ENCODE measurements around the gene C16orf87. TPM values are rescaled to one million over a fixed set of nuclear protein-coding genes. Genes with fewer than 3 reads are reported as not detected.

C16orf87 gene
- total RNA-seq, 1 experiment from 2014 or later, result 10.8 TPM

DNA sequence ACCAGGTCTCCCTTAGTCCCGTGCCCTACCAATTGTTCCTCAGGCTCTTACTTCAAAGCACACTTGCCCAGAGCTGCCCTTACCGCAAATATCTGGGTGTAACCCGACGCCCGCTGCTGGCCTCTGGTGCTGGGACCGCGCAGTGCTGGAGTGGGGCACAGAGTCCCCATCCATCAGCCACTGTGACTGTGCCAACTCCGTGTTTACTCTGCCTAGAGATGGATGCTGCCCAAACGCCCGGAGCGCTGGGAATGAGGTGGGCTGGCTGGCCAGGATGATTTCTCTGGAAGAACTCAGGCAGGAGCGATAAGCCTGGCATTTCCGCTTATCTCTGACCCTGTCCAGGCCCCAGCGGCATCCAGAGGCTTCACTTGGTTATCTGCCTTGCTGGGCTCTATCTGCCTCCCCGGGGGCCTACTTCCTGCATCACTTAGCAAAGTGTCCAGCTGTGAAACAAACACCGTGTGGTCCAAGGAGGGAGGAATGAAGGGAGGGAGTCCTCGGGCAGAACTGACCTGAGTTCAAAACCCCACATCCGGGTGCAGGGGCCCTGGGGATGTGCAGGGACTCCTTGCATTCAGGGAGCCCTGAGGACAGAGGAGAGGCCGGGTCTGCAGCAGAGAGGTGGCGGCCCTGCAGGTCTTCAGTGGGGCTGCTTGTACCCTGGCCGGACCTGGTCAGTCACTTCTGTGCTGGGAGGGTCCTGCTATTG is 73.5 kb downstream of the C16orf87 start:
- DNase-seq (ENCODE audit: low read depth), result no peak

DNA sequence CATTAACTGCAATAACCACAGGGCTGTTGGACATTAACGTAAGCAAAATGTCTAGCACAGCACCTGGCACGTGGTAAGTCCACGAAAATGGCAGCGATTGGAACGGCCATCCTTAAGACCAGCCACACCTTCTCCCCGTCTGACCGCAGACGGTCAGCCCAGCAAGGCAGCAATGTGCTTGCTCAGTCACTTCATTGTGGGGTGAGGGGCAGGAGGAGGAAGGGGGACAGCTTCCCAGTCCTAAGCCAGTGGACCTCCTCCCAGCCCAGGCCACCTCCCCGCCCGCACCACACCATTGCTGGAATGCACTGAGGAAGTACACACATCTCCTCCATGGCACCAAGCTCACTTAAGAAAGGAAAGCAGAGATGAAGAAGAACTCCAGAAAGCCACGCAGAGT is 74.2 kb downstream of the C16orf87 start:
- DNase-seq (ENCODE audit: low read depth), result no peak

DNA sequence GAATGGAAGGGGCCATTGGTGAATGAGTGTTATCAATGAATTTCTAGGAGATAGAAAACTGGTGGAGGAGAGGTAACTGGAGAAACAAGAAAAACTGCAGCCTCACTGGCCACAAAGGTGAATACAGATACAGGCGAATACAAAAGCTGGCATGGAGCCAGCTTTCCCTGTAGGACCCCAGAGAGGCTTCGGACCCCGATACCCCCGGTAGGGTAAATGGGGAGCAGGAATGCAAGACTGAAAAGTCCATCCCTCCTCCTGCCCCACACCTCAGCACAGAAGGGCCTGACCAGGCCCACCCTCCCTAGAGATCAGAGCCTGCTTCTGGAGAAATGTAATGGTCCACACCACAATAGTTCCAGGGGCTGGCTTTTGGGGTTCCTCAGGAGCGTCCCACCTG is 78.0 kb downstream of the C16orf87 start:
- no peak for DNase-seq (ENCODE audit: low read depth)

DNA sequence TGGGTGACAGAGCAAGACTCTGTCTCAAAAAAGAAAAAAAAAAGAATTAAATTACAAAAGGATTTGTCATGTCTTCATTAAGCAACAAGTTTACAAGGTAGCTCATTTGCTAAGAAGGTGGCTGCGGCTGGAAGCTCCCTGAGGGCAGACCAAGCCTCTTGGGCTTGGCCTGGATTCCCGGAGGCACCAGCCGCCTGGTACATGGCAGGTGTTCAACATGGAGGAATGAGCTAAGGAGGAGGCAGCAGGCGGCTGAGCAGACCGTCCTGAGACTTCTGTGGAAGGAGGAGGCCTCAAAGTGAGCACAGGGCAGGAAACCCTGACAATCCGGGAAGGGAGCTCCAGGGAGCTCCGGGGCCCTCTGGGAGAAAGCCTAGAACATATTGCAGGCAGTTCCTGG is 79.6 kb downstream of the C16orf87 start:
- no peak for DNase-seq (ENCODE audit: low read depth)

DNA sequence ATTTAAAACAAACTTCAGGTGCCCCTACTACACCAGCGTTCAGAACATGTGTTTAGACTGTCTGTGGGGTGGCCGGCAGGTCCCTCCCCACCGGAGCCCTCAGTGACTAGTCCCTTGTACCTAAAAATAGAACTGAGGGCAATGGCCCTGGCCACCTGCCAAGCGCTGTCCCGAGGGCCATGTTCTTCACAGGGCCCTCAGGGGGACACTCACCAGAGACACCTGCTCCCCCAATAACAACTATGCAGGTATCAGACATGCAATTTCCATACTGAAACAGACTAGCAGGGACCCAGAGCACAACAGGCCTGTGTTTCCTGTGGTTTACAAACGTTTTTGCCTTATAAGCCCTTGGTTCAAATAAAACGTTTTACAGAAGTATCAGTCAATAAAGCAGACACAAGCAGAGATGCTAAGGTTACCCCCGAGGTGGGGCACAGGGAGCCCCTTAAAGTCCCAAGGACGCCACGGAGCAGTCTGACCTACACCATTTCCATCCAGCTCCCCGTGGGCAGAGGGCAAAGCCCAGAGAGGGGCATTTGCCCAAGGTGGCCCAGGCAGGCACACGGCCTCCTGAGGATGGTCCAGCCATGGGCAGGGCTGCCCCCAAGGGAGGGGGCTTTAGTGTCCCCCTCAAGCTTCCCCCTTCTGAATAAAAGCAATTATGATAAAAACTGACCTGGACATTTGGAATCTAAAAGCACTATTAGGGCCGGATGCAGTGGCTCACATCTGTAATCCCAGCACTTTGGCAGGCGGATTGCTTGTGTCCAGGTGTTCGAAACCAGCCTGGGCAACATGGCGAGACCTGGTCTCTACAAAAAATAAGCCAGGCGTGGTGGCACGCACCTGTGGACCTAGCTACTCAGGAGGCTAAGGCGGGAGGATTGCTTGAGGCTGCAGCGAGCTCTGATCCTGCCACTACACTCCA is 81.9 kb downstream of the C16orf87 start:
- DNase-seq (ENCODE audit: low read depth), result no peak

DNA sequence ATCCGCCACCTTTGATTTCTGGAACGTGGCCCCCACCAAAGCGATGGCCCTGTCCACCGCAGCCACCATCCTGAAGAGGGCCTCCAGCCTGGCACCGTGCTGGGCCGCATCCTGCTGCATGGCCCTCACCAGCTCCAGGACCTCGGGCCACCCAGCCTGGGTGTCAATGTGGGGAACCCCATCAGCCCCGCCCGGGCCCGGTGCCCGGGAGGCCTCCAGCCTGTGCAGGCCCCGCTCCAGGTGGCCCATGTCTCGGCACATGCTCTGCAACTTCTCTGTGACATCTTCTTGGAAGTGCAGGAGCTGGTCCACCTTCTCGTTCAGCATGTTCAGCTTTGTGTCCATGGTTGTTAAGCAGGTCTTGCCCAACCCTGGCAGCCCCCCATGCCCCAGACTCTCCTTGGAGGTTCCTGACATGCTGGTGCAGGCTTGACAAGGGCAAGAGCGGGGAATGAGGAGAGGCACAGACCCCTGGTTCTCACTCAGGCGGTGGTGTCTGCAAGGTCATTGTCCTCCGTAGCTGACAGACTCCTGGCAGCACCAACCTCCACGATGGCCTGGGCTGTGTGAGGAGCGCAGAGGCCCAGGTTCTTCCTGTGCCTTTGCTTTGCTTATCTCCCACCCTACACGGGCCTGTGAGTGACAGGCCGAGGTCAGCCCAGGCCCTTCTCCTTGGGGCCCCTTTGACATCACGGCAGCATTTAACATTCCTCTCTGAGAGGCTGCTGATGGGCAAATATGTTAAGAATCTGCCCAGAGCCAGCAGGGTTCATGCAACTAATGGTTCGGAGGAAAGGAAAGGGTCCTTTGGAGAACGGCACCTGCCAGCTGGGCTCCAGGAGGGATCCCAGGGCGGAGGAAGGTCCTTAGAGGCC is 83.0 kb downstream of the C16orf87 start, which contains the start of gene MYLK3:
Gene MYLK3, minus strand, starts transcription at position 568 of the 875 bp plus-strand sequence. Its CDS starts 151 bp downstream, at position 417.
- no peak for DNase-seq (ENCODE audit: low read depth)

DNA sequence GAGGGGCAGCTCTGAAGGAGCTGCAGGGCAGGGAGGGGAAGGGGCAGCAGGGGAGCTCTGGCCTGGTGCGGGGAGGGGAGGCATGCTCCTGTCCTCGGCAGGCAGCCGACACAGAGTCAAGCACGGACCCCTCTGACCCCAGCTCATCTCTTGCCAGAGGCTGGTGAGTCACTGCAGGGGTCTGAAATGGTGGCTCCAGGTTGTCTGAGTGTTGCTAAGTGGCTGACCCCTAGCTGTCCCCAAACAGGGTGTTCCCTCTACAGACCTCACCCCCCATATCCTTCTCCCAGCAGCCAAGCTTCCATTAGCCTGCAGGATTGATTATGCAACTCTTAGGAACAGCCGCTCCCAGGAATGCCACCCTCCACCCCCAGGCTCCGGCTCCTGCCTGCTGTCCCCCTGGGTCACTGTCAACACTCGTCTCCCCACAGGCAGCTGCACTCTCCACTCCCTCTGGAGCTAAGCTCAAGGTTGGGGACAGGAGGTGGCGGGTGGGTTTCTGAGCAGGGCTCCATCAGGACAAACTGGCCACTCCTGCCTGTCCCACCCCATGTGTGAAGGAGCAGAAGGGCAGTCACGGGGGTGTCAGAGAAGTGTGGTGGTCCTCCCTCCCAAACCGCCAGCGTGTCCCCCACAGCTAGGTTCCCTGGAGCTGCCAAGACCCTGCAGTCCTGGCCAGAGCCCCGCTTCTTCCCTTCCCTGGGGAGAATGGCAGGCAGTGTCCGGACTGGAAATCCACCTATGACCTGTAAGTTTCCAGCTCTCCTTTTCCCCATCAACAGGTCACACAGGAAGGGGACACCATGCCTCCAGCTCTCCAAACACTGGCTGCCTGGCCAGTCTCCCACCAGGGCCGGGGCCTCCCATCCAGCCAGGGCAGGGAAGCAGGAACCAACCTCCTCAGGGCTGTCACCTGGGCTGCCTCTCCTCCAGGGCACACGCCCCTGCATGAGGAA is 83.9 kb downstream of the C16orf87 start:
- no peak for DNase-seq (ENCODE audit: low read depth)

Other genes starting within 250 kb of the C16orf87 start
- gene SHCBP1, start 209.8 kb downstream of the C16orf87 start, total RNA-seq (2014; rRNA removed; shearing (Covaris generic)), result 56.6 and 61.0 TPM in 2 replicates
- 123 and 159 TPM in 2 replicates for gene VPS35, start 142.0 kb downstream of the C16orf87 start, total RNA-seq (2014; rRNA removed; shearing (Covaris generic))
- 33.3 and 53.0 TPM in 2 replicates for gene ORC6, start 141.5 kb downstream of the C16orf87 start, total RNA-seq (2014; rRNA removed; shearing (Covaris generic))
- under 0.01 TPM in 1 of 2 replicates, not detected in the other for gene MYLK3, start 82.8 kb downstream of the C16orf87 start, total RNA-seq (2014; rRNA removed; shearing (Covaris generic))
- gene GPT2, start 53.2 kb upstream of the C16orf87 start, total RNA-seq (2014; rRNA removed; shearing (Covaris generic)), result 6.8 and 8.3 TPM in 2 replicates
- gene DNAJA2, start 142.5 kb upstream of the C16orf87 start, total RNA-seq (2014; rRNA removed; shearing (Covaris generic)), result 66.7 and 70.0 TPM in 2 replicates